ENCODE measurements around the gene TBX4. TPM values are rescaled to one million over a fixed set of nuclear protein-coding genes. Genes with fewer than 3 reads are reported as not detected.

The TBX4 gene
- total RNA-seq, 3 donors from 2014 or later: not detected

DNA sequence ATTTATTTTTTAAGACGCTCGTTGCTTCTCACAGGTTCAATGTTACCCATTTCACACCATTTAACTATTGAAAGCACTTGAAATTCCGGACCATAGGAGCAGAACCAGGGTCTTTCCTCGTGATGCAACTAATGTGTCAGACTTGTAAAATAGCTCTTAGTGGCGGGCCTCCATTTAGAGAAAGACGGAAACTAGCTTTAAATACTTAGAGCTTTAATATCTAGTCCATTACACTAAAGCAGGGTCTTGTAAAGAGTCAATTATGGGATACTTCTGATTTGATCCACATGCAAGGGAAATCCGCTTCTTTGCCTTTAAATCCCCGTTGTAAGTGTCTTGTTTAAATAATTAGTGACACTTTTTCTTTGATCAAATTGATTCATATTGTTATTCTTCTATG is 82.2 kb downstream of the TBX4 start:
- DNase-seq (no peak), ATAC-seq (no peak)
- no peak for TF ChIP-seq CTCF (IDR thresholded peaks at IDR 0.05)
- intact Hi-C loops (cut with DNase I, micrococcal nuclease): no loop called here
- H3K36me3 ChIP-seq (ENCODE audit: low read depth): no peaks in the 10 kb centered on the region
- H3K4me3 ChIP-seq: no peak overlapping the region
- no peaks in the 10 kb centered on the region for H3K9me3 ChIP-seq
- H3K4me1 ChIP-seq (ENCODE audit: low read depth): no peaks in the 10 kb centered on the region

Other genes starting within 250 kb of the TBX4 start
- gene TBX2, start 52.6 kb upstream of the TBX4 start, total RNA-seq: 1 to 10 TPM; 6.6 to 9.0 (median 8.2) TPM
- gene NACA2, start 138.8 kb downstream of the TBX4 start, total RNA-seq: not detected